Measurements from ENCODE around the gene HIPK2.

- no peak for TF ChIP-seq CTCF (IDR thresholded peaks at IDR 0.05)
- no peak for TF ChIP-seq EP300 (IDR thresholded peaks at IDR 0.05)
These were observed 120.1 kb downstream of the HIPK2 start for GRCh38 chr7:139657725-139658124.
